Nephron progenitor cell (in vitro differentiated cells): ENCODE results near the gene HERPUD1.

ENCODE experiments used
- DNase-seq: peaks from one replicate; pipeline ENCODE4 v3.0.0; 2021
- H3K27ac Mint-ChIP-seq: 2 replicates; pipeline ENCODE4 v1.8.0; 2021; ENCODE audit warnings: mild to moderate bottlenecking, moderate library complexity, mixed read lengths
- H3K27me3 Mint-ChIP-seq: 2 replicates; pipeline ENCODE4 v1.8.0; 2021; ENCODE audit warnings: mild to moderate bottlenecking, low read depth, mixed read lengths; ENCODE audit not compliant: poor library complexity
- H3K36me3 Mint-ChIP-seq: 2 replicates; pipeline ENCODE4 v1.8.0; 2021; ENCODE audit warnings: low read depth, mixed read lengths
- H3K4me1 Mint-ChIP-seq: 2 replicates; pipeline ENCODE4 v1.8.0; 2021; ENCODE audit warnings: mixed read lengths
- H3K4me3 Mint-ChIP-seq: 2 replicates; pipeline ENCODE4 v1.8.0; 2021; ENCODE audit warnings: mild to moderate bottlenecking, moderate library complexity, mixed read lengths
- H3K9me3 Mint-ChIP-seq: 2 replicates; pipeline ENCODE4 v1.8.0; 2021; ENCODE audit warnings: mild to moderate bottlenecking, moderate library complexity, mixed read lengths
- CTCF ChIP-seq: fragments of 200-600 bp; sonication (generic); IDR thresholded peaks from 2 replicates; pipeline ENCODE4 v1.5.0; 2021; ENCODE audit warnings: antibody characterized with exemption

Gene HERPUD1

GRCh38 chr16:56948234-56948633 is 16.3 kb downstream of the HERPUD1 start:
- no peak for TF ChIP-seq CTCF
- H3K36me3 Mint-ChIP-seq: peaks cover 16% of the 10 kb centered on the region
- no peak overlapping the region for H3K4me3 Mint-ChIP-seq
- H3K27me3 Mint-ChIP-seq: no peaks in the 10 kb centered on the region
- H3K4me1 Mint-ChIP-seq: peaks cover 47% of the 10 kb centered on the region
- H3K9me3 Mint-ChIP-seq: no peaks in the 10 kb centered on the region
- no peak overlapping the region for H3K27ac Mint-ChIP-seq
- no peak for DNase-seq

- Mint-ChIP-seq H3K4me1 (peaks cover 43% of the 10 kb centered on the region), H3K4me3 (no peak overlapping the region), H3K27ac (no peak overlapping the region), H3K36me3 (peaks cover under 1% of the 10 kb centered on the region), H3K27me3 (peaks cover 2% of the 10 kb centered on the region), H3K9me3 (no peaks in the 10 kb centered on the region)
- DNase-seq: no peak
- TF ChIP-seq CTCF: no peak
These were observed 18.1 kb downstream of the HERPUD1 start for GRCh38 chr16:56950051-56950450.

- Mint-ChIP-seq H3K4me3 (no peak overlapping the region), H3K4me1 (peaks cover 42% of the 10 kb centered on the region), H3K27me3 (peaks cover 5% of the 10 kb centered on the region), H3K9me3 (no peaks in the 10 kb centered on the region), H3K27ac (no peak overlapping the region), H3K36me3 (no peaks in the 10 kb centered on the region)
- no peak for TF ChIP-seq CTCF
- no peak for DNase-seq
These were observed 18.5 kb downstream of the HERPUD1 start for GRCh38 chr16:56950455-56950854.

GRCh38 chr16:56950881-56951771 is 19.2 kb downstream of the HERPUD1 start:
- peaks cover 42% of the 10 kb centered on the region for H3K4me1 Mint-ChIP-seq
- peak; percentile 61 for DNase-seq
- no peaks in the 10 kb centered on the region for H3K36me3 Mint-ChIP-seq
- H3K9me3 Mint-ChIP-seq: peaks cover 4% of the 10 kb centered on the region
- peak overlapping the region; percentile 55 for H3K27ac Mint-ChIP-seq
- peaks cover 5% of the 10 kb centered on the region for H3K27me3 Mint-ChIP-seq
- H3K4me3 Mint-ChIP-seq: peak overlapping the region; percentile 22
- peak; percentile 51 for TF ChIP-seq CTCF

GRCh38 chr16:56953006-56953405 is 21.1 kb downstream of the HERPUD1 start:
- TF ChIP-seq CTCF: no peak
- no peak for DNase-seq
- H3K27ac Mint-ChIP-seq: no peak overlapping the region
- H3K4me3 Mint-ChIP-seq: no peak overlapping the region
- H3K9me3 Mint-ChIP-seq: peaks cover 5% of the 10 kb centered on the region
- H3K36me3 Mint-ChIP-seq: no peaks in the 10 kb centered on the region
- H3K27me3 Mint-ChIP-seq: peaks cover 9% of the 10 kb centered on the region
- peaks cover 28% of the 10 kb centered on the region for H3K4me1 Mint-ChIP-seq

- Mint-ChIP-seq H3K4me3 (no peak overlapping the region), H3K4me1 (peaks cover 21% of the 10 kb centered on the region), H3K36me3 (no peaks in the 10 kb centered on the region), H3K27ac (no peak overlapping the region), H3K27me3 (peaks cover 19% of the 10 kb centered on the region), H3K9me3 (peaks cover 5% of the 10 kb centered on the region)
- no peak for TF ChIP-seq CTCF
- DNase-seq: no peak
These were observed 24.1 kb downstream of the HERPUD1 start for GRCh38 chr16:56956076-56956475.
